Uterus (tissue), 4 donors: ENCODE results near the gene SLC17A5. TPM values are rescaled to one million over a fixed set of nuclear protein-coding genes. Genes with fewer than 3 reads are reported as not detected.
A peak's percentile ranks its signal among the peaks of the same experiment; 100 is the strongest.

Experiments
- DNase-seq, 2 donors: peaks; one replicate each; pipeline ENCODE4 v3.0.0-alpha.2; 2019 to 2020
- H3K27ac ChIP-seq, 2 donors: fragments of 200-600 bp; sonication (generic); 1 replicate in 1 of 2; 2 replicates in 1 of 2; pipeline ENCODE4 v1.5.1; 2016 to 2018
- H3K27me3 ChIP-seq, 2 donors: fragments of 200-600 bp; sonication (generic); one replicate each; pipeline ENCODE4 v1.5.1; 2018 to 2019; ENCODE audit warnings: control low read depth in 1 of 2
- H3K36me3 ChIP-seq, 2 donors: fragments of 200-600 bp; sonication (generic); one replicate each; pipeline ENCODE4 v1.5.1; 2019; ENCODE audit warnings: control low read depth in 1 of 2
- H3K4me1 ChIP-seq, 2 donors: fragments of 200-600 bp; sonication (generic); one replicate each; pipeline ENCODE4 v1.5.1; 2018 to 2019; ENCODE audit warnings: control low read depth in 1 of 2
- H3K4me3 ChIP-seq, 2 donors: fragments of 200-600 bp; sonication (generic); 1 replicate in 1 of 2; 2 replicates in 1 of 2; pipeline ENCODE4 v1.5.1; 2018 to 2019; ENCODE audit warnings: mild to moderate bottlenecking in 1 of 2
- H3K9me3 ChIP-seq, 2 donors: fragments of 200-600 bp; sonication (generic); one replicate each; pipeline ENCODE4 v1.5.1; 2019; ENCODE audit warnings: control low read depth in 1 of 2
- POLR2A ChIP-seq, 2 donors: fragments of 450-650 bp; IDR thresholded peaks; one replicate each; pipeline ENCODE4 v1.6.1; 2016; ENCODE audit warnings: antibody characterized with exemption in 2 of 2, mild to moderate bottlenecking in 1 of 2, moderate library complexity in 1 of 2
- intact Hi-C: fragments of 100-400 bp; cut with DNase I; formaldehyde crosslinking; loops from one replicate; pipeline ENCODE4 v1.15.1; 2023; ENCODE audit warnings: low total_unique reads
- total RNA-seq, 4 donors: library from RNA; depleted of rRNA in 3 of 4; stranded (reverse); fragments of >200 nt in 3 of 4; gene quantifications; one replicate each; pipeline versions ENCODE4 v1.1.0 to v1.2.4, GENCODE V29; 2014 to 2023
- TF ChIP-seq, protein P1 (sequence below), 4 experiments: fragments of 200-600 bp in 2 of 4; fragments of 450-650 bp in 2 of 4; sonication (generic) in 2 of 4; IDR thresholded peaks; one replicate each; pipeline ENCODE4 v1.5.1; 2016 to 2019; ENCODE audit warnings: antibody characterized with exemption in 4 of 4, mild to moderate bottlenecking in 2 of 4, moderate library complexity in 1 of 4
- donor health status: DM: yes; HTN: yes; CAD: no.

SLC17A5 gene
- total RNA-seq, 4 donors from 2014 or later: 3.6 to 27.4 (median 11.6) TPM

DNA sequence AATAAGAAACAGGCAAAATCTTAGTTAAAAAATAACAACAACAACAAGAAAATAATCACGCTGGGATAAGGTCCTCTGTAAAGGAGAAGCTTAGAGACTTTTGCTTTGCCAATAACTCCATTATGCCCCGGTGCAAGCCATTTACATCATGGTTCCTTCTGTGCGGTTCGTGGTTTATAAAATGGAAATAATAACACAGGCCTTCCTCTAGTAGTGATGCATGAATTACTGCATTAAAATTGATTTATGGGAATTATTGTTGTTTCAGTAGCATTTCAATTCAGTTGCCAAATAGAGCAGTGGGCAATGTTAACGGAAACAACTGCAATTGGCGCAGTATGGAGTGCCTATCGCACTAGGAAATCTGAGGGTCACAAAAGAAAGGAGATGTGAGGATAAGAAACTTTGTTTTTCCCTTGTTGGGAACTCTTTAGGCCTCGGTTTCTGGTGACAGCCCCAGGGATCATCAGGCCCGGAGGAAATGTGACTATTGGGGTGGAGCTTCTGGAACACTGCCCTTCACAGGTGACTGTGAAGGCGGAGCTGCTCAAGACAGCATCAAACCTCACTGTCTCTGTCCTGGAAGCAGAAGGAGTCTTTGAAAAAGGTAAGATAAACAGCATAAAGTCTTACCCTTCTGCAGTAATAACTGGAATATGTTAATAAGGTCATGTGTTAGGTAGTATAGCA lies 43.3 kb upstream of the SLC17A5 start:
- Histone ChIP-seq H3K27ac (peak overlapping the region; percentile 95 to 96), H3K4me3 (peak overlapping the region; percentile 57 to 64)
- intact Hi-C loops: no loop called here

DNA sequence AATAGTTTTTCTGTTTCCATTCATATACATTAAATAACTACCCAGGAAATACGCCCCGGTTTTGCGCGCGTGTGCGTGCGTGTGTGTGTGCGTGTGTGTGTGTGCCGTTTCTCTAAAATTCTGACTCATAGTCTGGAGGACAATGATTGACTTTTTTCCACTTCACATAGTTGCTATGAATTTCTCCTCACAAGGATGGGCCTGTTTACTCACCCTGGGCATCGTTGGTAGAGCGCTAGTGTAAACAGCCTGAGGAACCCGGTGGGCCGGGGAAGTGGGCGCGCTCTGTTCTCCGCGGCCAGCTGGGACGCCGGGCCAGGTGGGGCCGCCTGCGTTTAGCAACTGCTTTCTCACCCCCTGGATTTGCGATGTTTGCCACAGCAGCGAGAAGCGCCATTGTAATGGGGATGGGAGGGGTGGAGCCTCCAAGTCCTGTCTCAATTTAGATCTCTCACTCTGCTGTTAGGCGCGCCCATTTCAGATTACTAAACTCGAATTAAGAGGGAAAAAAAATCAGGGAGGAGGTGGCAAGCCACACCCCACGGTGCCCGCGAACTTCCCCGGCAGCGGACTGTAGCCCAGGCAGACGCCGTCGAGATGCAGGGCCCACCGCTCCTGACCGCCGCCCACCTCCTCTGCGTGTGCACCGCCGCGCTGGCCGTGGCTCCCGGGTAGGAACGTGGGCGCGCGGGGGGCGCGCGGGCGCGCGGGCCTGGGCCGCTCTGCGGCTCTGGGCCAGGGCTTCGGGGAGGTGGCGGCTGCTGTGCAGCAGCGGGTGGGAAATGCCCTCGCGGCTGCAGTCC lies 42.0 kb upstream of the SLC17A5 start, which contains the start of gene CD109:
CD109 (plus strand) TSS at position 585 of the 803 bp plus-strand sequence; CDS start at position 598, 13 bp downstream.
- no peaks in the 10 kb centered on the region for H3K36me3 ChIP-seq
- DNase-seq: peak; percentile 59 to 61
- TF ChIP-seq, protein P1, sequence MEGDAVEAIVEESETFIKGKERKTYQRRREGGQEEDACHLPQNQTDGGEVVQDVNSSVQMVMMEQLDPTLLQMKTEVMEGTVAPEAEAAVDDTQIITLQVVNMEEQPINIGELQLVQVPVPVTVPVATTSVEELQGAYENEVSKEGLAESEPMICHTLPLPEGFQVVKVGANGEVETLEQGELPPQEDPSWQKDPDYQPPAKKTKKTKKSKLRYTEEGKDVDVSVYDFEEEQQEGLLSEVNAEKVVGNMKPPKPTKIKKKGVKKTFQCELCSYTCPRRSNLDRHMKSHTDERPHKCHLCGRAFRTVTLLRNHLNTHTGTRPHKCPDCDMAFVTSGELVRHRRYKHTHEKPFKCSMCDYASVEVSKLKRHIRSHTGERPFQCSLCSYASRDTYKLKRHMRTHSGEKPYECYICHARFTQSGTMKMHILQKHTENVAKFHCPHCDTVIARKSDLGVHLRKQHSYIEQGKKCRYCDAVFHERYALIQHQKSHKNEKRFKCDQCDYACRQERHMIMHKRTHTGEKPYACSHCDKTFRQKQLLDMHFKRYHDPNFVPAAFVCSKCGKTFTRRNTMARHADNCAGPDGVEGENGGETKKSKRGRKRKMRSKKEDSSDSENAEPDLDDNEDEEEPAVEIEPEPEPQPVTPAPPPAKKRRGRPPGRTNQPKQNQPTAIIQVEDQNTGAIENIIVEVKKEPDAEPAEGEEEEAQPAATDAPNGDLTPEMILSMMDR (IDR thresholded peaks at IDR 0.05): no peak
- TF ChIP-seq POLR2A (IDR thresholded peaks at IDR 0.05): peak; percentile 13 to 43
- intact Hi-C loops: no loop called here
- no peaks in the 10 kb centered on the region for H3K27me3 ChIP-seq
- peak within 1 kb of the TSS; percentile 95 to 96 for H3K27ac ChIP-seq
- H3K4me1 ChIP-seq: no peaks in the 10 kb centered on the region
- H3K4me3 ChIP-seq: peak within 1 kb of the TSS; percentile 57 to 64
- H3K9me3 ChIP-seq: no peaks in the 10 kb centered on the region

More for the DNA sequence above, 43.3 kb upstream of the SLC17A5 start:
- no peak for DNase-seq
- no peaks in the 10 kb centered on the region for H3K27me3 ChIP-seq
- no peaks in the 10 kb centered on the region for H3K9me3 ChIP-seq
- TF ChIP-seq POLR2A (IDR thresholded peaks at IDR 0.05): no peak
- TF ChIP-seq, protein P1 (IDR thresholded peaks at IDR 0.05): no peak
- H3K36me3 ChIP-seq: no peaks in the 10 kb centered on the region
- H3K4me1 ChIP-seq: no peaks in the 10 kb centered on the region

GRCh38 chr6:73694711-73695411 lies 41.1 kb upstream of the SLC17A5 start:
- no peaks in the 10 kb centered on the region for H3K36me3 ChIP-seq
- no peaks in the 10 kb centered on the region for H3K4me1 ChIP-seq
- intact Hi-C loops: no loop called here
- DNase-seq: peak; percentile 28 to 41
- no peak for TF ChIP-seq POLR2A (IDR thresholded peaks at IDR 0.05)
- TF ChIP-seq, protein P1 (IDR thresholded peaks at IDR 0.05): no peak
- no peaks in the 10 kb centered on the region for H3K27me3 ChIP-seq
- H3K27ac ChIP-seq: peak overlapping the region; percentile 95 to 96
- H3K4me3 ChIP-seq: peak overlapping the region; percentile 57 to 64
- H3K9me3 ChIP-seq: no peaks in the 10 kb centered on the region

DNA sequence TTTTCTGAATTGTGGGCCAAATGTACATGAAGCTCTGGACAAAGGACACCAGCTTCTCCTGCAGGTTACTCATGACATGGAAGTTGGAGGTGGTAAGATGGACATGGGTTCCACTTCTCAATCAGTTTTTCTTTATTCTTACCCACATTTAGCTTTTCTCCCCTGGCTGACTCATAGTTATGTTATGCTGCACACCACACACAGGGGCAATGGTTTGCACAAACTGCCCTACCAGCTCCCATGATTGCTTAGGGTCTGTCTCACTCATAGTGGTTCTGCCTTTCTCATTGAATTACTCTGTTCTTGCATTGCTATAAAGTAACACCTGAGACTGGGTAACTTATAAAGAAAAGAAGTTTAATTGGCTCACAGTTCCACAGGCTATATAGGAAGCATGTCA lies 37.7 kb upstream of the SLC17A5 start:
- Histone ChIP-seq H3K36me3 (no peaks in the 10 kb centered on the region), H3K27ac (no peak overlapping the region), H3K27me3 (no peaks in the 10 kb centered on the region), H3K4me3 (no peak overlapping the region), H3K9me3 (no peaks in the 10 kb centered on the region), H3K4me1 (no peaks in the 10 kb centered on the region)
- no peak for DNase-seq
- intact Hi-C loops: no loop called here
- TF ChIP-seq, protein P1 (IDR thresholded peaks at IDR 0.05): no peak
- TF ChIP-seq POLR2A (IDR thresholded peaks at IDR 0.05): no peak
